AG10803 (cell line): Measurements from ENCODE around the gene OR7D4.
"Not testable (repeated sequence)": the region's sequence is repeated elsewhere in the genome, so short reads cannot be mapped to it uniquely, and the experiment has no call there.

ENCODE experiments used
- DNase-seq: peaks from one replicate; pipeline ENCODE4 v3.0.0; 2010; ENCODE audit warnings: low read depth
- H3K4me3 ChIP-seq: 2 replicates; pipeline ENCODE4 v1.5.1; 2011; ENCODE audit warnings: mild to moderate bottlenecking, low read length, control low read depth
- TF ChIP-seq, protein P1 (sequence below): conservative IDR thresholded peaks from 2 replicates; pipeline ENCODE4 v1.5.1; 2011; ENCODE audit warnings: mild to moderate bottlenecking, low read length, control low read depth, inconsistent platforms

The OR7D4 gene

GRCh38 chr19:9219489-9219888 lies at the start of gene OR7D4:
OR7D4 (minus strand) TSS chr19:9219589; CDS start chr19:9214837, 4,752 bp downstream.
- DNase-seq, result no peak
- H3K4me3 ChIP-seq, result no peak within 1 kb of the TSS
- TF ChIP-seq, protein P1, sequence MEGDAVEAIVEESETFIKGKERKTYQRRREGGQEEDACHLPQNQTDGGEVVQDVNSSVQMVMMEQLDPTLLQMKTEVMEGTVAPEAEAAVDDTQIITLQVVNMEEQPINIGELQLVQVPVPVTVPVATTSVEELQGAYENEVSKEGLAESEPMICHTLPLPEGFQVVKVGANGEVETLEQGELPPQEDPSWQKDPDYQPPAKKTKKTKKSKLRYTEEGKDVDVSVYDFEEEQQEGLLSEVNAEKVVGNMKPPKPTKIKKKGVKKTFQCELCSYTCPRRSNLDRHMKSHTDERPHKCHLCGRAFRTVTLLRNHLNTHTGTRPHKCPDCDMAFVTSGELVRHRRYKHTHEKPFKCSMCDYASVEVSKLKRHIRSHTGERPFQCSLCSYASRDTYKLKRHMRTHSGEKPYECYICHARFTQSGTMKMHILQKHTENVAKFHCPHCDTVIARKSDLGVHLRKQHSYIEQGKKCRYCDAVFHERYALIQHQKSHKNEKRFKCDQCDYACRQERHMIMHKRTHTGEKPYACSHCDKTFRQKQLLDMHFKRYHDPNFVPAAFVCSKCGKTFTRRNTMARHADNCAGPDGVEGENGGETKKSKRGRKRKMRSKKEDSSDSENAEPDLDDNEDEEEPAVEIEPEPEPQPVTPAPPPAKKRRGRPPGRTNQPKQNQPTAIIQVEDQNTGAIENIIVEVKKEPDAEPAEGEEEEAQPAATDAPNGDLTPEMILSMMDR, result no peak

- H3K4me3 ChIP-seq, result no peak overlapping the region
- DNase-seq, result no peak
- TF ChIP-seq, protein P1, result no peak
Observed at GRCh38 chr19:9251236-9251635, 31.8 kb upstream of the OR7D4 start.

DNA sequence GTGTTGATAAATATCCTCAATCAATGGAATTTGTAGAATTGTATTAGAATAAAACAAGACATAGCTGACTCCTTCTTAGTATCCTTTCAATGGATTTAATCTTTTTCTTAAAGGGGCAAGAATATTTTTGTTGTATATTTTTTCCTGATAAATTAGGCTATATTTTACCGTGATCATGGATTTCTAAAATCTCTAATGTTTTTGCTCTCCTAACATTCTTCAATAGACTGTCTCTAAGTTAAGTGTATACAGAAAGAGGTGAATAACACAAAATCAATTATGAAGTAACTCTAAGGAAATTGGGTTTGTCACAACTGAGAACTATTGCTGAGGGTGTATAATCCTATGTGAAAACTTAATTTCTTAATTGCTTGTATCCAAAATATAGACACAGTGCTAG lies 31.2 kb upstream of the OR7D4 start, which contains the start of gene OR7E24:
Gene OR7E24, plus strand, starts transcription at position 301 of the 400 bp plus-strand sequence. CDS start 114 bp downstream, outside the sequence.
- H3K4me3 ChIP-seq, result no peak within 1 kb of the TSS
- no peak for DNase-seq
- TF ChIP-seq, protein P1, result no peak

GRCh38 chr19:9205501-9206113 lies 13.8 kb downstream of the OR7D4 start:
- peak; percentile 59 for DNase-seq
- TF ChIP-seq, protein P1, result peak; percentile 91
- H3K4me3 ChIP-seq, result peak overlapping the region; percentile 59

DNA sequence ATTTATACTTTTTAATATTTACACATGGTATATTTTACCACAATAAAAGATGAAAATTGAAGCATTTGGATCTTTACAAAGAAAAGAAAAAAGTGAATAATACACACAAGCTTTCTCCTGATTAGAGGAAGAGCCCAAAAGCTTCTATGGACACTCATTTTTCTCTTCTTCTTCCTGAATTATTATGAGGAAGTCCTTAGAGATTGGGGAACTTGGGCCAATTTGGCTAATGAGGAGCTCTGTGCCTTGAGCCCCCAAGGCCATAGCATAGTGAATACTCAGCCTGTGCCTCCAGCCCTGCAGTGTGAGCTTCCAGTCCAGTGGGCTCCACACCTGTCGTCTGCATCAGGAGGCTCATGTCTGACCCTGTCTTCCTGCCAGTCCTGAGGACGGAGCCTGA lies 21.3 kb downstream of the OR7D4 start:
- not testable (repeated sequence) for H3K4me3 ChIP-seq, DNase-seq

GRCh38 chr19:9189535-9189934 lies 29.9 kb downstream of the OR7D4 start:
- no peak overlapping the region for H3K4me3 ChIP-seq
- TF ChIP-seq, protein P1, result no peak
- DNase-seq, result no peak

GRCh38 chr19:9187191-9187590 lies 32.2 kb downstream of the OR7D4 start:
- no peak overlapping the region for H3K4me3 ChIP-seq
- DNase-seq, result no peak
- TF ChIP-seq, protein P1, result no peak
